Lung (tissue), 12 donors: ENCODE measurements around the gene KLK10. TPM values are rescaled to one million over a fixed set of nuclear protein-coding genes. Genes with fewer than 3 reads are reported as not detected.

Experiments used
- ATAC-seq: fragments of 200-7000 bp; cut with Tn5 transposase; one replicate; pipeline ENCODE4 v1.9.1; 2020; ENCODE audit warnings: moderate number of reproducible peaks; ENCODE audit not compliant: insufficient read depth, low FRiP score
- DNase-seq, 3 donors: peaks; one replicate each; pipeline ENCODE4 v3.0.0-alpha.2; 2013 to 2017
- H3K27ac ChIP-seq, 2 donors: one replicate each; pipeline ENCODE4 v1.5.1; 2013; ENCODE audit warnings: mild to moderate bottlenecking in 2 of 2, moderate library complexity in 2 of 2, control low read depth in 1 of 2, inconsistent platforms in 1 of 2, low read depth in 1 of 2, low read length in 1 of 2
- H3K27me3 ChIP-seq, 3 donors: one replicate each; pipeline ENCODE4 v1.5.1; 2013; ENCODE audit warnings: low read length in 2 of 3; ENCODE audit not compliant: control insufficient read depth in 3 of 3, insufficient read depth in 3 of 3
- H3K36me3 ChIP-seq, 4 donors: one replicate each; pipeline ENCODE4 v1.5.1; 2013; ENCODE audit warnings: low read length in 4 of 4, mild to moderate bottlenecking in 1 of 4, moderate library complexity in 1 of 4; ENCODE audit not compliant: control insufficient read depth in 4 of 4, insufficient read depth in 4 of 4
- H3K4me1 ChIP-seq, 5 donors: one replicate each; pipeline ENCODE4 v1.5.1; 2013; ENCODE audit warnings: low read length in 5 of 5, mild to moderate bottlenecking in 2 of 5, moderate library complexity in 1 of 5; ENCODE audit not compliant: control insufficient read depth in 5 of 5, insufficient read depth in 5 of 5
- H3K4me3 ChIP-seq: one replicate; pipeline ENCODE4 v1.5.1; 2013; ENCODE audit warnings: mild to moderate bottlenecking, control low read depth, moderate library complexity
- H3K9ac ChIP-seq, 2 donors: one replicate each; pipeline ENCODE4 v1.5.1; 2013; ENCODE audit warnings: low read length in 2 of 2, control low read depth in 1 of 2; ENCODE audit not compliant: insufficient read depth in 1 of 2
- H3K9me3 ChIP-seq, 4 donors: one replicate each; pipeline ENCODE4 v1.5.1; 2013; ENCODE audit warnings: low read length in 3 of 4, mild to moderate bottlenecking in 1 of 4, moderate library complexity in 1 of 4; ENCODE audit not compliant: control insufficient read depth in 4 of 4, insufficient read depth in 3 of 4
- WGBS, 2 donors: extraction: QIAGEN DNeasy Blood & Tissue Kit; methylation state at CpG; one replicate each; pipeline ENCODE4 v1.1.7; 2013; 5-methylcytosine and 5-hydroxymethylcytosine counted together
- polyA plus RNA-seq, 2 donors: library from polyadenylated mRNA; stranded (reverse); fragments of 200-250 nt; gene quantifications; one replicate each; pipeline ENCODE4 v1.2.1, GENCODE V29; 2013
- total RNA-seq, 2 donors: library from RNA; depleted of rRNA in 1 of 2; stranded (reverse); fragments of >200 nt in 1 of 2; gene quantifications; one replicate each; pipeline ENCODE4 v1.2.1, GENCODE V29; 2014 to 2021
- TF ChIP-seq, protein P1 (sequence below): IDR thresholded peaks from 2 replicates; pipeline ENCODE4 v1.5.1; 2012; ENCODE audit warnings: mild to moderate bottlenecking; ENCODE audit errors: control extremely low read depth, extremely low read depth
- donor health status: control.
- donor health status: control.
- donor health status: Bipolar disorder and iron deficiency.
- donor health status: healthy.
- donor health status: DM: yes; HTN: yes; CAD: no.

KLK10 gene
- total and polyA plus RNA-seq, 4 donors: 9.8 to 34.2 (median 19.9) TPM

DNA sequence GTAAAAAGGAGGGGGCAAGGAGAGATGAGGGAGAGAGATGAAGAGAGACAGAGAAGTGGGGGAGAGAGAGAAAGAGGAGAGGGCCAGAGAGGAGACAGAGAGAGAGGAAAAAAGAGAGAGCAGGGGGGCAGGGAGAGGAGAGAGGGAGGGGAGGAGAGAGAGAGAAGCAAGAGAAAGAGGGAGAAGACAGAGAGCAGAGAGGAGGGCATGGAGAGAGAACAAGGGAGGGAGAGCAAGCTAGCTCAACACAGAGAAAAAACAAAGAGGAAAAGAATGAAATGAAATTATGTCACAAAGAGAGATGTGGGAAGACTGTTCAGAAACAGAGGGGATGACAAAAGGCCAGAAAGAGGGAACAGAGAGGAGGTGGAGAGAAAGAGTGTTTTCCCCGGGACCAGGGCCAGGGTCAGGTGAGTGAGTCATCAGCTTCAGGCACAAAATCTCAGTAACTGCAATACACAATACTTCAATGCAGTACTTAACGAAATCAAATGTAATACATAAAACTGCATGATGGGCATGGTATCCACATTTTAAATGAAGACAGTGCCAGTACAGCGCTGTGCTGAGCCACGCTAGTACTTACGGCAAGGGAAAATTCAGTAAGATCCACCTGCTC, 40.6 kb downstream of the KLK10 start:
- Histone ChIP-seq H3K9me3 (peaks cover 0 to 1% (median 0%) of the 10 kb centered on the region in 4 donors), H3K27me3 (peaks cover 0 to 5% (median 2%) of the 10 kb centered on the region in 3 donors), H3K36me3 (no peaks in the 10 kb centered on the region), H3K4me1 (peaks cover 0 to 3% (median 0%) of the 10 kb centered on the region in 5 donors), H3K27ac (no peak overlapping the region), H3K4me3 (no peak overlapping the region), H3K9ac (no peak overlapping the region)
- WGBS, 2 donors: 76 to 77% methylated on average over 5 of the region's 5 CpGs
- TF ChIP-seq, protein P1, sequence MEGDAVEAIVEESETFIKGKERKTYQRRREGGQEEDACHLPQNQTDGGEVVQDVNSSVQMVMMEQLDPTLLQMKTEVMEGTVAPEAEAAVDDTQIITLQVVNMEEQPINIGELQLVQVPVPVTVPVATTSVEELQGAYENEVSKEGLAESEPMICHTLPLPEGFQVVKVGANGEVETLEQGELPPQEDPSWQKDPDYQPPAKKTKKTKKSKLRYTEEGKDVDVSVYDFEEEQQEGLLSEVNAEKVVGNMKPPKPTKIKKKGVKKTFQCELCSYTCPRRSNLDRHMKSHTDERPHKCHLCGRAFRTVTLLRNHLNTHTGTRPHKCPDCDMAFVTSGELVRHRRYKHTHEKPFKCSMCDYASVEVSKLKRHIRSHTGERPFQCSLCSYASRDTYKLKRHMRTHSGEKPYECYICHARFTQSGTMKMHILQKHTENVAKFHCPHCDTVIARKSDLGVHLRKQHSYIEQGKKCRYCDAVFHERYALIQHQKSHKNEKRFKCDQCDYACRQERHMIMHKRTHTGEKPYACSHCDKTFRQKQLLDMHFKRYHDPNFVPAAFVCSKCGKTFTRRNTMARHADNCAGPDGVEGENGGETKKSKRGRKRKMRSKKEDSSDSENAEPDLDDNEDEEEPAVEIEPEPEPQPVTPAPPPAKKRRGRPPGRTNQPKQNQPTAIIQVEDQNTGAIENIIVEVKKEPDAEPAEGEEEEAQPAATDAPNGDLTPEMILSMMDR: no peak
- DNase-seq (no peak), ATAC-seq (no peak)

- TF ChIP-seq, protein P1: no peak
- WGBS, 2 donors: 77 to 91% methylated on average over 4 of the region's 4 CpGs
- DNase-seq: no peak
These were observed 41.9 kb downstream of the KLK10 start for GRCh38 chr19:50977626-50978025.

DNA sequence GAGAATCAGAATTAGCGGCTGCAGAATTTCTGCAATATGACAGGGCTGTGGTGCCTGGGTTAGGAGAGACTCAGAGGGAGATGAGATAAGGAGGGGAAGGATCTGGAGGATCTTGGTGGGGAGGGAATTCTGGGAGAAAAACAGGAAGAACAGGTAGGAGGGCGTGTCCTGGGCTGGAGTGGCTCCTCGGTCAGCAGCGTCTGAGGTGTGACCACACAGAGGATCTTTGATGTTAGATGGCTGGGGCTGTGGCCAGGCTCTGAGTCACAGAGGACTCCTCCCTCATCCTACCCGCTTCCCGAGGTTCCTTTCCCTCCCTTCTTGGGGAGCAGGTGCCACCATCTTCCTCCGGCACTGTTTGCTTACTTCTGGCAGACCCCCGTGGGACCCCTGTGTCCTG, 43.7 kb downstream of the KLK10 start:
- H3K36me3 ChIP-seq: no peaks in the 10 kb centered on the region
- no peak for ATAC-seq
- no peak overlapping the region for H3K4me3 ChIP-seq
- H3K27me3 ChIP-seq: peaks cover 0 to 2% (median 2%) of the 10 kb centered on the region in 3 donors
- 17 to 26% methylated on average over 8 of the region's 8 CpGs for WGBS, 2 donors
- H3K27ac ChIP-seq: no peak overlapping the region
- peaks cover 0 to 3% (median 0%) of the 10 kb centered on the region in 5 donors for H3K4me1 ChIP-seq
- H3K9me3 ChIP-seq: no peaks in the 10 kb centered on the region
- peak; percentile 22 to 48 (median 37) for DNase-seq
- H3K9ac ChIP-seq: no peak overlapping the region
- TF ChIP-seq, protein P1: no peak

More at GRCh38 chr19:50977626-50978025, 41.9 kb downstream of the KLK10 start:
- Histone ChIP-seq H3K9me3 (no peaks in the 10 kb centered on the region), H3K27ac (no peak overlapping the region), H3K27me3 (peaks cover 0 to 5% (median 2%) of the 10 kb centered on the region in 3 donors), H3K4me3 (no peak overlapping the region), H3K9ac (no peak overlapping the region), H3K4me1 (peaks cover 0 to 3% (median 0%) of the 10 kb centered on the region in 5 donors), H3K36me3 (no peaks in the 10 kb centered on the region)
- ATAC-seq: no peak
